ENCODE results near the gene ARMC9. TPM values are rescaled to one million over a fixed set of nuclear protein-coding genes. Genes with fewer than 3 reads are reported as not detected.
A peak's percentile ranks its signal among the peaks of the same experiment; 100 is the strongest.

Gene ARMC9
- total RNA-seq, 4 donors from 2014 or later = 0.20 to 7.2 (median 3.2) TPM

DNA sequence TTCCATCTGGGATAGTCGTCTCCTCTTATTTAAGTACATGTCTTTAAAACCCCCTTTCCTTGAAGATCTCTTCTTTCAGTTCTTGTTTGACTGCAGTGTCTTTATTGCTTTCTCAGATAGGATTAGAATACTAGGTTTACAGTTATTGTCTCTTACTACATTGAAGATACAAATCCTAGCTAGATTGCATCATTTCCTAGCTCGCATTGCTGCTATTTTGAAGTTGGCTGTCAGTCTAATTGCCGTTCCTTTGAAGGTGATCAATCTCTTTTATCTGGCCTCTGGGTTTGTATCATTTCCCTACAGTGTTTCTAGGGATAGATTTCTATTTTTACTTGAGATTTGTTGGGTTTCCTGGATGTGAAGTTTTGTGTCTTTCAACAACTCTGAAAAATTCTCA, 20.9 kb downstream of the ARMC9 start:
- Histone ChIP-seq H3K27ac (peak overlapping the region in 1 of 4 donors; percentile 47), H3K4me3 (no peak overlapping the region), H3K36me3 (no peaks in the 10 kb centered on the region), H3K4me1 (peaks cover 0 to 24% of the 10 kb centered on the region in 2 donors), H3K9me3 (no peaks in the 10 kb centered on the region), H3K27me3 (no peaks in the 10 kb centered on the region)
- DNase-seq = no peak
- TF ChIP-seq POLR2A (IDR thresholded peaks at IDR 0.05) = no peak
- TF ChIP-seq, protein P1, sequence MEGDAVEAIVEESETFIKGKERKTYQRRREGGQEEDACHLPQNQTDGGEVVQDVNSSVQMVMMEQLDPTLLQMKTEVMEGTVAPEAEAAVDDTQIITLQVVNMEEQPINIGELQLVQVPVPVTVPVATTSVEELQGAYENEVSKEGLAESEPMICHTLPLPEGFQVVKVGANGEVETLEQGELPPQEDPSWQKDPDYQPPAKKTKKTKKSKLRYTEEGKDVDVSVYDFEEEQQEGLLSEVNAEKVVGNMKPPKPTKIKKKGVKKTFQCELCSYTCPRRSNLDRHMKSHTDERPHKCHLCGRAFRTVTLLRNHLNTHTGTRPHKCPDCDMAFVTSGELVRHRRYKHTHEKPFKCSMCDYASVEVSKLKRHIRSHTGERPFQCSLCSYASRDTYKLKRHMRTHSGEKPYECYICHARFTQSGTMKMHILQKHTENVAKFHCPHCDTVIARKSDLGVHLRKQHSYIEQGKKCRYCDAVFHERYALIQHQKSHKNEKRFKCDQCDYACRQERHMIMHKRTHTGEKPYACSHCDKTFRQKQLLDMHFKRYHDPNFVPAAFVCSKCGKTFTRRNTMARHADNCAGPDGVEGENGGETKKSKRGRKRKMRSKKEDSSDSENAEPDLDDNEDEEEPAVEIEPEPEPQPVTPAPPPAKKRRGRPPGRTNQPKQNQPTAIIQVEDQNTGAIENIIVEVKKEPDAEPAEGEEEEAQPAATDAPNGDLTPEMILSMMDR (IDR thresholded peaks at IDR 0.05 in 4 of 5, conservative IDR thresholded peaks at IDR 0.05 in 1 of 5) = no peak
- intact Hi-C loops (cut with DNase I; ENCODE audit: low total_unique reads) = no loop called here
- in situ Hi-C loops (cut with MboI; ENCODE audit: low sequenced_read_pairs in 4 of 4) = no loop called here
- no peak for ATAC-seq

DNA sequence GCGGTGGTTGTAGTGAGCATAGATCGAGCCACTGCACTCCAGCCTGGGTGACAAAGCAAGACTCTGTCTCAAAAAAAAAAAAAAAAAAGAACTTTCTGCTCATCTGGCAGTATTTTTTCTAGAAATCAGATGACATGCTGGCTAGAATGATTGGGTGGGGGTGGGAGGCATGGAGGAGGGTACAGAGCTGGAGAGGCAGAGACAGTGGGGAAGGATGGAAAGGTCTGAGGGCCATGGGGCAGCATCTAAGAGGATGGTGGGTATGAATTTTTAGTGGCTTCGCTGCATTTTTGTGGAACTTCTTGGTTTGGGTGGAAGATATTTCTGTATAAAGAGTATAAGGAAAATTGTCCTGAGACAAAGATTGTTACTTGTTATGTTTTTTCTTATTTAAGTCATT, 23.3 kb downstream of the ARMC9 start:
- ATAC-seq (no peak), DNase-seq (no peak)
- H3K4me1 ChIP-seq = peaks cover 0 to 24% of the 10 kb centered on the region in 2 donors
- no peaks in the 10 kb centered on the region for H3K36me3 ChIP-seq
- H3K27ac ChIP-seq = no peak overlapping the region
- TF ChIP-seq, protein P1 (IDR thresholded peaks at IDR 0.05 in 4 of 5, conservative IDR thresholded peaks at IDR 0.05 in 1 of 5) = no peak
- no peak for TF ChIP-seq POLR2A (IDR thresholded peaks at IDR 0.05)
- no peaks in the 10 kb centered on the region for H3K9me3 ChIP-seq
- no peak overlapping the region for H3K4me3 ChIP-seq
- in situ Hi-C loops (cut with MboI; ENCODE audit: low sequenced_read_pairs in 4 of 4) = no loop called here
- H3K27me3 ChIP-seq = no peaks in the 10 kb centered on the region
- intact Hi-C loops (cut with DNase I; ENCODE audit: low total_unique reads) = no loop called here

DNA sequence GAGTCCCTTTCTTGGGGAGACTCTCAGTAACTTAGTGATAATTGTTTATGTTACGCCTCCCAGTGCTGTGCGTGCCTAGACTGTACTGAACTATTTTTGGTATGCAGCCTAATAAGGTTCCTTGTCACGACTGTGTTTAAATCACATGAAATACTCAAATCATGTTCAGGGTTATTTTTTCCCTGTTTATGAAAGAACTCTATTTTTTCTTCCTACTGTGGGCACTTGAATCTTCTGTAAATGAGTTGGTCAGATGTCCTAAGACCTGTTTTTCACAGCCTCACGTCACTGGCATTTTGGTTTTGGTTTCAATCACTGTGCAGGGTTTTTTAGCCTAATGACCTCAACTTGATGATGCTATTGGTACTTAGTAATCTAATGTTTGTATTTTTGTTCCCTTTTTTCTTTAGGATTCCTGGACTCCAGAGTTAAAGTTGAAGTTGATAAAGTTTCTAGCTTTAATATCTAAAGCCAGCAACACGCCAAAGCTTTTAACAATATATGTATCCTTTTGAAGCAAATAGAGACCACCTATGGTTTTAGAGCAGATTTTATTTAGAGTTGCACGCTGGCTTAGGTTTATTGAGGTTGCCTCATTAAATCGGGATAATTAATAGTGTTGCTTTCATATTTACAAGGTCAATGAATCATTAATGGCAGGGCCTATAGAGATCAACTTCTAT, 24.0 kb downstream of the ARMC9 start:
- H3K27ac ChIP-seq = no peak overlapping the region
- H3K36me3 ChIP-seq = no peaks in the 10 kb centered on the region
- H3K9me3 ChIP-seq = no peaks in the 10 kb centered on the region
- ATAC-seq (no peak), DNase-seq (no peak)
- H3K4me3 ChIP-seq = no peak overlapping the region
- H3K27me3 ChIP-seq = no peaks in the 10 kb centered on the region
- H3K4me1 ChIP-seq = peaks cover 1 to 24% of the 10 kb centered on the region in 2 donors
- in situ Hi-C loops (cut with MboI; ENCODE audit: low sequenced_read_pairs in 4 of 4) = no loop called here
- intact Hi-C loops (cut with DNase I; ENCODE audit: low total_unique reads) = no loop called here
- TF ChIP-seq, protein P1 (IDR thresholded peaks at IDR 0.05 in 4 of 5, conservative IDR thresholded peaks at IDR 0.05 in 1 of 5) = no peak
- TF ChIP-seq POLR2A (IDR thresholded peaks at IDR 0.05) = no peak

DNA sequence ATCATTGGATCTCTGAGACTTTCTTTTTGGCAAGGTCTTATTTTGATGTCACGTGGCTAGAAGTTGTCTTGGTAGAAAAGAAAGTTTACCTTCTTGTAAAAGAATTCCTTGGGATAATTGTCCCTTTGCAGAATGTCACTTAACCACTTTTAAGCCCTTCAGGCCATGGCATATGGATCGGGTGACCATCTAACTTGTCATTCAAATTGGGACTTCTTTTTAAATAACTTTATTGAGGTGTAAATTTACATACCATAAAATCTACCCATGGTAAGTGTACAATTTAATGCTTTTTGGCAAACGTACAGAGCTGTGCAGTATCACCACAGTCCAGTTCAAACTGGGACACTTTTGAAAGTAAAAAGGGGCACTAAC, 24.6 kb downstream of the ARMC9 start:
- Histone ChIP-seq H3K9me3 (no peaks in the 10 kb centered on the region), H3K4me1 (peaks cover 3 to 24% of the 10 kb centered on the region in 2 donors), H3K4me3 (no peak overlapping the region), H3K27ac (no peak overlapping the region), H3K36me3 (no peaks in the 10 kb centered on the region), H3K27me3 (no peaks in the 10 kb centered on the region)
- intact Hi-C loops (cut with DNase I; ENCODE audit: low total_unique reads) (no loop called here), in situ Hi-C loops (cut with MboI; ENCODE audit: low sequenced_read_pairs in 4 of 4) (no loop called here)
- ATAC-seq = no peak
- TF ChIP-seq, protein P1 (IDR thresholded peaks at IDR 0.05 in 4 of 5, conservative IDR thresholded peaks at IDR 0.05 in 1 of 5) = no peak
- no peak for TF ChIP-seq POLR2A (IDR thresholded peaks at IDR 0.05)
- DNase-seq = no peak

Measured in gastrocnemius medialis (tissue), 4 donors.